ENCODE results near the gene MBNL2. TPM values are rescaled to one million over a fixed set of nuclear protein-coding genes. Genes with fewer than 3 reads are reported as not detected.

MBNL2 gene
- polyA plus RNA-seq, 1 experiment: 27.4 TPM

GRCh38 chr13:97300871-97301270 lies 78.7 kb downstream of the MBNL2 start:
- CTCF ChIA-PET: interaction anchor here (1.0 kb wide), 1 partner anchor 191 kb away, joined by 3 read pairs; no protein-coding TSS in a partner anchor
- Histone ChIP-seq H3K4me3 (ENCODE audit: low read depth, low read length) (no peak overlapping the region), H3K36me3 (ENCODE audit: control insufficient read depth, insufficient read depth, low read length) (peaks cover 1% of the 10 kb centered on the region; the same call in 1 of the 2 replicates), H3K27me3 (ENCODE audit: control insufficient read depth, insufficient read depth, low read length) (no peaks in the 10 kb centered on the region)
- POLR2A ChIA-PET: no interaction called here
- TF ChIP-seq CTCF (IDR thresholded peaks at IDR 0.05; ENCODE audit: insufficient read depth, low read depth, low read length): no peak
- DNase-seq (ENCODE audit: low read depth): no peak

GRCh38 chr13:97301382-97302095 lies 79.4 kb downstream of the MBNL2 start:
- POLR2A ChIA-PET: no interaction called here

GRCh38 chr13:97302611-97303010 lies 80.5 kb downstream of the MBNL2 start:
- TF ChIP-seq CTCF (IDR thresholded peaks at IDR 0.05; ENCODE audit: insufficient read depth, low read depth, low read length): no peak
- Histone ChIP-seq H3K36me3 (ENCODE audit: control insufficient read depth, insufficient read depth, low read length) (peaks cover 1% of the 10 kb centered on the region; the same call in 1 of the 2 replicates), H3K4me3 (ENCODE audit: low read depth, low read length) (no peak overlapping the region), H3K27me3 (ENCODE audit: control insufficient read depth, insufficient read depth, low read length) (no peaks in the 10 kb centered on the region)
- ChIA-PET CTCF (no interaction called here), POLR2A (no interaction called here)
- no peak for DNase-seq (ENCODE audit: low read depth)

More at GRCh38 chr13:97301382-97302095, 79.4 kb downstream of the MBNL2 start:
- H3K4me3 ChIP-seq (ENCODE audit: low read depth, low read length): no peak overlapping the region
- no peak for DNase-seq (ENCODE audit: low read depth)
- CTCF ChIA-PET: interaction anchor here (0.6 to 1.0 kb wide), 2 partner anchors 39 to 191 kb away, joined by 3 read pairs; no protein-coding TSS in a partner anchor
- H3K27me3 ChIP-seq (ENCODE audit: control insufficient read depth, insufficient read depth, low read length): no peaks in the 10 kb centered on the region
- TF ChIP-seq CTCF (IDR thresholded peaks at IDR 0.05; ENCODE audit: insufficient read depth, low read depth, low read length): no peak
- peaks cover 1% of the 10 kb centered on the region; the same call in 1 of the 2 replicates for H3K36me3 ChIP-seq (ENCODE audit: control insufficient read depth, insufficient read depth, low read length)

GRCh38 chr13:97306106-97306505 lies 84.0 kb downstream of the MBNL2 start:
- POLR2A ChIA-PET: no interaction called here
- Histone ChIP-seq H3K36me3 (ENCODE audit: control insufficient read depth, insufficient read depth, low read length) (peaks cover 1% of the 10 kb centered on the region; the same call in 1 of the 2 replicates), H3K27me3 (ENCODE audit: control insufficient read depth, insufficient read depth, low read length) (no peaks in the 10 kb centered on the region), H3K4me3 (ENCODE audit: low read depth, low read length) (no peak overlapping the region)
- TF ChIP-seq CTCF (IDR thresholded peaks at IDR 0.05; ENCODE audit: insufficient read depth, low read depth, low read length): no peak
- DNase-seq (ENCODE audit: low read depth): no peak
- CTCF ChIA-PET: no interaction called here

- no peak for TF ChIP-seq CTCF (IDR thresholded peaks at IDR 0.05; ENCODE audit: insufficient read depth, low read depth, low read length)
- no peak for DNase-seq (ENCODE audit: low read depth)
- Histone ChIP-seq H3K36me3 (ENCODE audit: control insufficient read depth, insufficient read depth, low read length) (no peaks in the 10 kb centered on the region), H3K4me3 (ENCODE audit: low read depth, low read length) (no peak overlapping the region), H3K27me3 (ENCODE audit: control insufficient read depth, insufficient read depth, low read length) (no peaks in the 10 kb centered on the region)
- ChIA-PET CTCF (no interaction called here), POLR2A (no interaction called here)
These were observed 84.5 kb downstream of the MBNL2 start for GRCh38 chr13:97306645-97307044.
